ENCODE results near the gene PRF1. TPM values are rescaled to one million over a fixed set of nuclear protein-coding genes. Genes with fewer than 3 reads are reported as not detected.

PRF1 gene
- total RNA-seq, 1 donor from 2014 or later, result 29.5 TPM

- H3K4me3 ChIP-seq, result no peak overlapping the region
- no peaks in the 10 kb centered on the region for H3K9me3 ChIP-seq
- DNase-seq, result no peak
- peaks cover 14% of the 10 kb centered on the region for H3K4me1 ChIP-seq
- no peak for TF ChIP-seq CTCF (IDR thresholded peaks at IDR 0.05)
- H3K27ac ChIP-seq, result peak overlapping the region; percentile 33
- peaks cover 33% of the 10 kb centered on the region for H3K36me3 ChIP-seq
- no peaks in the 10 kb centered on the region for H3K27me3 ChIP-seq (ENCODE audit: low read depth)
- intact Hi-C loops (cut with DNase I), result loop anchor here (5.0 kb wide), 1 partner anchor 206 kb away; no protein-coding TSS in a partner anchor
- no peak for ATAC-seq
Observed at GRCh38 chr10:70551466-70551865, 51.1 kb downstream of the PRF1 start.

DNA sequence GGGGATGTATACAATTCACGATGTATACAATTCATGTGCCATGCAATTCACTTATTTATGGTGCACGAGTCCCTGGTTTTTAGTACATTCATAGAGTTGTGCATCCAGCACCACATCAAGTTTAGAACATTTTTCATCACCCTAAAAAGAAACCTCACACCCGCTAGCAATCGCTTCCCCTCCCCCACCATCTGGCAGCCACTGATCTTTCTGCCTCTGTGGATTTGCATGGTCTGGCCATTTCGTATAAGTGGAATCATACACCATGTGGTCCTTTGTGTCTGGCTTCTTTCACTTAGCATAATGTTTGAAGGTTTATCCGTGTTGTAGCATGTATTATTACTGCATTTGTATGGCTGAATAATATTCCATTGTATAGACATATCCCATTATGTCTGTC, 52.1 kb downstream of the PRF1 start:
- Histone ChIP-seq H3K4me1 (peaks cover 14% of the 10 kb centered on the region), H3K27me3 (ENCODE audit: low read depth) (no peaks in the 10 kb centered on the region), H3K36me3 (peaks cover 29% of the 10 kb centered on the region), H3K27ac (no peak overlapping the region), H3K9me3 (no peaks in the 10 kb centered on the region), H3K4me3 (no peak overlapping the region)
- TF ChIP-seq CTCF (IDR thresholded peaks at IDR 0.05), result no peak
- ATAC-seq (no peak), DNase-seq (no peak)
- intact Hi-C loops (cut with DNase I), result loop anchor here (5.0 kb wide), 1 partner anchor 207 kb away; no protein-coding TSS in a partner anchor

DNA sequence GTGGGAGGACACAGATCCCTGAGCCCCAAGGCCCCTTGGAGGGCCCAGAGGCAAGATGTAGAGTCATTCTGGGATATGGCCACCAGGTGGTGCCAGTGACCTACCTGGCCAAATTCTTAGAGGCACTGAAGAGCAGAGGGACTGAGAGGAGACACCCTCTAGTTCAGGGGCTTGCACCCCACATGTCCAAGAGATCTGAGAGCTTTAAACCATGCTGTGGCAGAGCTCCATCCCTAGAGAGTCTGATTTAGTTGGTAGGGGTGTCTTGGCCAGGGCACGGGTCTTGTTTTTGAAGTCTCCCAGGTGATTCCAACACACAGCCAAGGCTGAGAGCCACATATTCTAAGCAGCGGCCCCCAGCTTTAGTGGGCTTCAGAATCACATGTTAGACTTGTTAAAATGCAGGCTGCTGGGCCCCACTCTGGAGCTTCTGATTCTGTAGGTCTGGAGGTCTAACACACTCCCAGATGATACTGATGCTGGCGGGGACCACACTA, 52.5 kb downstream of the PRF1 start:
- no peak overlapping the region for H3K4me3 ChIP-seq
- DNase-seq (peak; percentile 66), ATAC-seq (peak; percentile 74 to 76)
- intact Hi-C loops (cut with DNase I), result loop anchor here (5.0 kb wide), 1 partner anchor 207 kb away; no protein-coding TSS in a partner anchor
- no peaks in the 10 kb centered on the region for H3K27me3 ChIP-seq (ENCODE audit: low read depth)
- H3K36me3 ChIP-seq, result peaks cover 25% of the 10 kb centered on the region
- no peak overlapping the region for H3K27ac ChIP-seq
- peak; percentile 92 for TF ChIP-seq CTCF (IDR thresholded peaks at IDR 0.05)
- no peaks in the 10 kb centered on the region for H3K9me3 ChIP-seq
- H3K4me1 ChIP-seq, result peaks cover 14% of the 10 kb centered on the region

GRCh38 chr10:70549351-70549961, 53.1 kb downstream of the PRF1 start:
- peaks cover 24% of the 10 kb centered on the region for H3K36me3 ChIP-seq
- intact Hi-C loops (cut with DNase I), result no loop called here
- no peak for ATAC-seq
- no peaks in the 10 kb centered on the region for H3K27me3 ChIP-seq (ENCODE audit: low read depth)
- peaks cover 14% of the 10 kb centered on the region for H3K4me1 ChIP-seq
- H3K4me3 ChIP-seq, result no peak overlapping the region
- DNase-seq, result no peak
- no peaks in the 10 kb centered on the region for H3K9me3 ChIP-seq
- H3K27ac ChIP-seq, result no peak overlapping the region
- no peak for TF ChIP-seq CTCF (IDR thresholded peaks at IDR 0.05)

Other genes starting within 250 kb of the PRF1 start
- gene LRRC20, start 220.1 kb downstream of the PRF1 start, total RNA-seq, result 10.0 TPM
- 77.2 TPM for gene EIF4EBP2, start 198.6 kb downstream of the PRF1 start, total RNA-seq
- not detected for gene NODAL, start 161.1 kb downstream of the PRF1 start, total RNA-seq
- gene PALD1, start 124.0 kb downstream of the PRF1 start, total RNA-seq, result 16.0 TPM
- 0.53 TPM for gene ADAMTS14, start 69.8 kb upstream of the PRF1 start, total RNA-seq
- not detected for gene TBATA, start 182.6 kb upstream of the PRF1 start, total RNA-seq
- gene SGPL1, start 213.2 kb upstream of the PRF1 start, total RNA-seq, result 41.2 TPM

Measured in lower lobe of right lung (tissue), 2 donors.